GM23338 (cell line): ENCODE data around the gene AADAT. TPM values are rescaled to one million over a fixed set of nuclear protein-coding genes. Genes with fewer than 3 reads are reported as not detected.

Source experiments
- ATAC-seq: fragments of 200-7000 bp; cut with Tn5 transposase; 3 replicates; pipeline ENCODE4 v1.9.1; 2020
- DNase-seq: peaks from one replicate; pipeline ENCODE4 v3.0.0-alpha.2; 2015; ENCODE audit warnings: low spot score
- H2AFZ ChIP-seq: fragments of 200-600 bp; sonication (generic); 2 replicates; pipeline ENCODE4 v1.8.0; 2016; ENCODE audit warnings: antibody characterized with exemption, mild to moderate bottlenecking, moderate library complexity
- H3F3A ChIP-seq: fragments of 200-600 bp; sonication (generic); replicated peaks from 2 replicates; pipeline ENCODE4 v1.8.0; 2017; ENCODE audit warnings: antibody characterized with exemption, mixed run types, low read depth
- H3K27ac ChIP-seq: fragments of 200-600 bp; sonication (generic); 2 replicates; pipeline ENCODE4 v1.6.1; 2016; ENCODE audit warnings: low read depth
- H3K27me3 ChIP-seq: fragments of 200-600 bp; sonication (generic); 2 replicates; pipeline ENCODE4 v1.8.0; 2016; ENCODE audit warnings: mild to moderate bottlenecking, mixed run types, moderate library complexity; ENCODE audit not compliant: insufficient read depth
- H3K36me3 ChIP-seq: fragments of 200-600 bp; sonication (generic); 2 replicates; pipeline ENCODE4 v1.8.0; 2016; ENCODE audit warnings: mild to moderate bottlenecking; ENCODE audit not compliant: insufficient read depth
- H3K4me1 ChIP-seq: fragments of 200-600 bp; sonication (generic); 2 replicates; pipeline ENCODE4 v1.8.0; 2016; ENCODE audit warnings: mild to moderate bottlenecking, moderate library complexity; ENCODE audit not compliant: insufficient read depth
- H3K4me2 ChIP-seq: fragments of 200-600 bp; sonication (generic); 2 replicates; pipeline ENCODE4 v1.7.1; 2017; ENCODE audit warnings: mixed run types
- H3K4me3 ChIP-seq: fragments of 200-600 bp; sonication (generic); 2 replicates; pipeline ENCODE4 v1.6.1; 2016; ENCODE audit warnings: mixed run types
- H3K79me2 ChIP-seq: fragments of 200-600 bp; sonication (generic); replicated peaks from 2 replicates; pipeline ENCODE4 v1.8.0; 2017; ENCODE audit warnings: mild to moderate bottlenecking; ENCODE audit not compliant: insufficient read depth
- H3K9me2 ChIP-seq: fragments of 200-600 bp; sonication (generic); 2 replicates; pipeline ENCODE4 v1.8.0; 2017; ENCODE audit not compliant: insufficient read depth
- H4K20me1 ChIP-seq: fragments of 200-600 bp; sonication (generic); replicated peaks from 2 replicates; pipeline ENCODE4 v1.8.0; 2017; ENCODE audit warnings: mild to moderate bottlenecking; ENCODE audit not compliant: insufficient read depth
- H3K27ac Mint-ChIP-seq: 2 replicates; pipeline ENCODE4 v1.8.0; 2020; ENCODE audit warnings: inconsistent platforms, mild to moderate bottlenecking, moderate library complexity, mixed read lengths
- H3K27me3 Mint-ChIP-seq: 3 replicates; pipeline ENCODE4 v1.8.0; 2022; ENCODE audit warnings: low read depth, mild to moderate bottlenecking, moderate library complexity, mixed read lengths, inconsistent platforms; ENCODE audit not compliant: insufficient read depth, poor library complexity
- H3K36me3 Mint-ChIP-seq: 3 replicates; pipeline ENCODE4 v1.8.0; 2021; ENCODE audit warnings: low read depth, mild to moderate bottlenecking, inconsistent platforms, moderate library complexity, mixed read lengths
- H3K4me1 Mint-ChIP-seq: 3 replicates; pipeline ENCODE4 v1.8.0; 2020; ENCODE audit warnings: mild to moderate bottlenecking, inconsistent platforms, mixed read lengths
- H3K4me3 Mint-ChIP-seq: 3 replicates; pipeline ENCODE4 v1.8.0; 2021; ENCODE audit warnings: moderate library complexity, mild to moderate bottlenecking, inconsistent platforms, mixed read lengths
- H3K9me3 Mint-ChIP-seq: 3 replicates; pipeline ENCODE4 v1.8.0; 2020; ENCODE audit warnings: moderate library complexity, mild to moderate bottlenecking, inconsistent platforms, mixed read lengths
- CREB1 ChIP-seq: fragments of 250-450 bp; sonication (Bioruptor Pico); IDR thresholded peaks from 2 replicates; pipeline ENCODE4 v1.5.0; 2020; ENCODE audit warnings: low read depth, mild to moderate bottlenecking, moderate library complexity
- ETS1 ChIP-seq: IDR thresholded peaks from 2 replicates; pipeline ENCODE4 v1.6.1; 2016; ENCODE audit warnings: antibody characterized with exemption
- EZH2 ChIP-seq: fragments of 200-600 bp; sonication (generic); IDR thresholded peaks from one replicate; pipeline ENCODE4 v1.8.0; 2017; ENCODE audit warnings: antibody characterized with exemption, mild to moderate bottlenecking, low read depth; ENCODE audit not compliant: unreplicated experiment
- JUNB ChIP-seq: IDR thresholded peaks from one replicate; pipeline ENCODE4 v1.6.1; 2016; ENCODE audit warnings: antibody characterized with exemption; ENCODE audit not compliant: unreplicated experiment
- NANOG ChIP-seq: IDR thresholded peaks from 2 replicates; pipeline ENCODE4 v1.6.1; 2016; ENCODE audit warnings: antibody characterized with exemption, borderline replicate concordance
- POLR2AphosphoS5 ChIP-seq: IDR thresholded peaks from 2 replicates; pipeline ENCODE4 v1.6.1; 2016; ENCODE audit warnings: antibody characterized with exemption, low read depth
- REST ChIP-seq: IDR thresholded peaks from one replicate; pipeline ENCODE4 v1.6.1; 2018; ENCODE audit warnings: antibody characterized with exemption; ENCODE audit not compliant: unreplicated experiment
- STAT1 ChIP-seq: IDR thresholded peaks from one replicate; pipeline ENCODE4 v1.6.1; 2016; ENCODE audit warnings: antibody characterized with exemption; ENCODE audit not compliant: unreplicated experiment
- ZNF114 ChIP-seq: fragments of 250-450 bp; sonication (Bioruptor Pico); IDR thresholded peaks from 2 replicates; pipeline ENCODE4 v1.5.0; 2020; ENCODE audit warnings: mild to moderate bottlenecking, moderate library complexity
- ZNF331 ChIP-seq: fragments of 250-450 bp; sonication (Bioruptor Pico); IDR thresholded peaks from 2 replicates; pipeline ENCODE4 v1.5.0; 2020; ENCODE audit warnings: low read depth, mild to moderate bottlenecking, moderate library complexity
- ZNF462 ChIP-seq: fragments of 250-450 bp; sonication (Bioruptor Pico); IDR thresholded peaks from 2 replicates; pipeline ENCODE4 v1.5.0; 2020; ENCODE audit warnings: mild to moderate bottlenecking, moderate library complexity
- polyA plus RNA-seq: library from polyadenylated mRNA; unstranded; fragments of >200 nt; fragmentation: Nextera tagmentation; extraction: Ambion mirVana; gene quantifications from 2 replicates; pipeline ENCODE4 v1.2.1, GENCODE V29; 2016
- total RNA-seq: library from RNA; depleted of rRNA; stranded (reverse); fragments of >200 nt; shearing (Covaris generic); gene quantifications from 2 replicates; pipeline ENCODE4 v1.2.3, GENCODE V29; 2014

AADAT gene
- total and polyA plus RNA-seq, 2 experiments from 2014 or later, result 6.9 to 7.0 TPM

- TF ChIP-seq ZNF331 (CRISPR knock-in tag) (no peak), NANOG (no peak), POLR2AphosphoS5 (no peak), ZNF114 (no peak), STAT1 (no peak), REST (no peak), CREB1 (CRISPR knock-in tag) (no peak), EZH2 (no peak), JUNB (no peak)
These were observed 32.5 kb upstream of the AADAT start (continued) for GRCh38 chr4:170122252-170122651.

GRCh38 chr4:170114636-170115035 lies 24.9 kb upstream of the AADAT start:
- H3K4me3 ChIP-seq, result no peak overlapping the region
- Mint-ChIP-seq H3K4me3 (no peak overlapping the region), H3K4me1 (peaks cover 19% of the 10 kb centered on the region), H3K9me3 (peaks cover 6% of the 10 kb centered on the region), H3K27me3 (peaks cover 17% of the 10 kb centered on the region), H3K36me3 (peaks cover 26% of the 10 kb centered on the region), H3K27ac (no peak overlapping the region)
- no peaks in the 10 kb centered on the region for H4K20me1 ChIP-seq
- DNase-seq, result no peak
- H3K4me2 ChIP-seq, result no peak overlapping the region
- no peaks in the 10 kb centered on the region for H3K27me3 ChIP-seq
- H3K9me2 ChIP-seq, result no peaks in the 10 kb centered on the region
- 0 out of 2 replicates have a peak, but pooled peaks cover 3% of the 10 kb centered on the region for H3K36me3 ChIP-seq
- no peak for ATAC-seq
- H3F3A ChIP-seq, result no peaks in the 10 kb centered on the region
- no peak overlapping the region for H2AFZ ChIP-seq
- no peaks in the 10 kb centered on the region; the same call in 1 of the 2 replicates for H3K4me1 ChIP-seq
- H3K27ac ChIP-seq, result no peak overlapping the region
- H3K79me2 ChIP-seq, result no peaks in the 10 kb centered on the region
- TF ChIP-seq ZNF462 (CRISPR knock-in tag) (no peak), ZNF114 (no peak), ETS1 (no peak), ZNF331 (CRISPR knock-in tag) (no peak), JUNB (no peak), POLR2AphosphoS5 (no peak), CREB1 (CRISPR knock-in tag) (no peak), REST (no peak), STAT1 (no peak)
